Activated CD4-positive, CD25-positive, alpha-beta regulatory T cell treated with anti-CD3 and anti-CD28 coated beads, Interleukin-2, amount 50 U/mL, for 72 hours (primary cell): ENCODE data around the gene MPO.
A peak's percentile ranks its signal among the peaks of the same experiment; 100 is the strongest.

ENCODE experiments used
- DNase-seq: peaks from one replicate; pipeline ENCODE4 v3.0.0; 2021

Gene MPO

GRCh38 chr17:58280480-58281217 lies at the start of gene MPO:
Gene MPO, minus strand, starts transcription at chr17:58280935. Its CDS starts 177 bp downstream, at chr17:58280758.
- no peak for DNase-seq

GRCh38 chr17:58329810-58330537 lies 49.2 kb upstream of the MPO start:
- DNase-seq: no peak

- DNase-seq: peak; percentile 69
These were observed 48.5 kb upstream of the MPO start for GRCh38 chr17:58329035-58329809.

GRCh38 chr17:58328195-58329034 lies 47.7 kb upstream of the MPO start, which contains the start of gene TSPOAP1:
Gene TSPOAP1, minus strand, starts transcription at chr17:58328795. Its CDS starts 875 bp downstream, at chr17:58327920.
- no peak for DNase-seq

- DNase-seq: no peak
These were observed 46.8 kb upstream of the MPO start for GRCh38 chr17:58327363-58328194.

GRCh38 chr17:58326609-58327362 lies 46.1 kb upstream of the MPO start:
- DNase-seq: no peak

GRCh38 chr17:58325976-58326468 lies 45.3 kb upstream of the MPO start:
- no peak for DNase-seq

GRCh38 chr17:58325289-58325726 lies 44.6 kb upstream of the MPO start:
- DNase-seq: no peak

GRCh38 chr17:58324409-58325288 lies 43.9 kb upstream of the MPO start:
- no peak for DNase-seq

- DNase-seq: no peak
These were observed 43.3 kb upstream of the MPO start for GRCh38 chr17:58324056-58324408.

GRCh38 chr17:58323366-58324055 lies 42.8 kb upstream of the MPO start:
- no peak for DNase-seq

GRCh38 chr17:58322581-58323185 lies 41.9 kb upstream of the MPO start:
- DNase-seq: no peak

- no peak for DNase-seq
These were observed 41.1 kb upstream of the MPO start for GRCh38 chr17:58321571-58322525.

- no peak for DNase-seq
These were observed 40.0 kb upstream of the MPO start for GRCh38 chr17:58320570-58321323.

- DNase-seq: no peak
These were observed 39.4 kb upstream of the MPO start for GRCh38 chr17:58320163-58320558.
